ENCODE results near the gene CDH6.

DNA sequence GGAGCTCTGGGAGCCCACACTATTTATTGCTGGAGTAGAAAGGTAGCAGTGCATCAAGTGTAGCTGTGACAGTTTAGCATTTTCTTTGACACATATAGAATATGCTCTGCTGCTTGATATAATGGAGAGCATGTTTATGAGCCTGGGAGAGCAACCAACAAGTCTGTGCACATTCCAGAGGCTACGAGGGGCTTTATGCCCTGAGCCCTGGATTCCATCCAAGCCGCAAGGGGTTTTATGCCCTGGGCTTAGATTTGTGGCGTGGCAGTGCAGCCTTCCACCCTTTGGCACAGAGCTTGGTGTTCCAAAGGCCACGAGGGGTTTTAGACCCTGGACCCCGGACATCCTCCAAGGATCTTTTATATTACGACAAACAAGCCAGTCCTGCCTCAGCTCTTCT is 14.6 kb downstream of the CDH6 start:
- TF ChIP-seq RAD21 (IDR thresholded peaks at IDR 0.05; ENCODE audit: insufficient read depth, low read depth, low read length): no peak
- TF ChIP-seq JUND (IDR thresholded peaks at IDR 0.05; ENCODE audit: low read depth, low read length): no peak
- TF ChIP-seq, protein P1, sequence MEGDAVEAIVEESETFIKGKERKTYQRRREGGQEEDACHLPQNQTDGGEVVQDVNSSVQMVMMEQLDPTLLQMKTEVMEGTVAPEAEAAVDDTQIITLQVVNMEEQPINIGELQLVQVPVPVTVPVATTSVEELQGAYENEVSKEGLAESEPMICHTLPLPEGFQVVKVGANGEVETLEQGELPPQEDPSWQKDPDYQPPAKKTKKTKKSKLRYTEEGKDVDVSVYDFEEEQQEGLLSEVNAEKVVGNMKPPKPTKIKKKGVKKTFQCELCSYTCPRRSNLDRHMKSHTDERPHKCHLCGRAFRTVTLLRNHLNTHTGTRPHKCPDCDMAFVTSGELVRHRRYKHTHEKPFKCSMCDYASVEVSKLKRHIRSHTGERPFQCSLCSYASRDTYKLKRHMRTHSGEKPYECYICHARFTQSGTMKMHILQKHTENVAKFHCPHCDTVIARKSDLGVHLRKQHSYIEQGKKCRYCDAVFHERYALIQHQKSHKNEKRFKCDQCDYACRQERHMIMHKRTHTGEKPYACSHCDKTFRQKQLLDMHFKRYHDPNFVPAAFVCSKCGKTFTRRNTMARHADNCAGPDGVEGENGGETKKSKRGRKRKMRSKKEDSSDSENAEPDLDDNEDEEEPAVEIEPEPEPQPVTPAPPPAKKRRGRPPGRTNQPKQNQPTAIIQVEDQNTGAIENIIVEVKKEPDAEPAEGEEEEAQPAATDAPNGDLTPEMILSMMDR (IDR thresholded peaks at IDR 0.05 in 2 of 3, conservative IDR thresholded peaks at IDR 0.05 in 1 of 3; ENCODE audit: control insufficient read depth in 2 of 3, extremely low read depth in 1 of 3, insufficient read depth in 1 of 3, low read depth in 3 of 3, low read length in 3 of 3): no peak
- no peak for TF ChIP-seq EP300 (IDR thresholded peaks at IDR 0.05; ENCODE audit: borderline replicate concordance in 1 of 2, control insufficient read depth in 1 of 2, low read depth in 2 of 2, low read length in 2 of 2)
